Thymus (tissue), 14 donors: ENCODE results near the gene OR56A1. TPM values are rescaled to one million over a fixed set of nuclear protein-coding genes. Genes with fewer than 3 reads are reported as not detected.
"Not testable (repeated sequence)": the region's sequence is repeated elsewhere in the genome, so short reads cannot be mapped to it uniquely, and the experiment has no call there.

Experiments
- DNase-seq, 9 donors: peaks; one replicate each; pipeline ENCODE4 v3.0.0-alpha.2; 2013; ENCODE audit warnings: low spot score in 9 of 9, low read depth in 6 of 9, missing footprints in 1 of 9
- H3K27ac ChIP-seq, 2 donors: one replicate each; pipeline ENCODE4 v1.5.1; 2013; ENCODE audit warnings: control low read depth in 1 of 2, low read depth in 1 of 2, low read length in 1 of 2, mild to moderate bottlenecking in 1 of 2, moderate library complexity in 1 of 2
- H3K27me3 ChIP-seq, 2 donors: one replicate each; pipeline ENCODE4 v1.5.1; 2013; ENCODE audit warnings: low read length in 1 of 2; ENCODE audit not compliant: control insufficient read depth in 2 of 2, insufficient read depth in 1 of 2
- H3K36me3 ChIP-seq, 2 donors: one replicate each; pipeline ENCODE4 v1.5.1; 2013; ENCODE audit warnings: low read length in 1 of 2, mild to moderate bottlenecking in 1 of 2, moderate library complexity in 1 of 2; ENCODE audit not compliant: control insufficient read depth in 2 of 2, insufficient read depth in 2 of 2
- H3K4me1 ChIP-seq, 2 donors: one replicate each; pipeline ENCODE4 v1.5.1; 2013; ENCODE audit warnings: low read length in 2 of 2; ENCODE audit not compliant: control insufficient read depth in 2 of 2, insufficient read depth in 2 of 2
- H3K4me3 ChIP-seq, 2 donors: one replicate each; pipeline ENCODE4 v1.5.1; 2013; ENCODE audit warnings: low read length in 2 of 2, control low read depth in 1 of 2, mild to moderate bottlenecking in 1 of 2
- H3K9me3 ChIP-seq, 2 donors: one replicate each; pipeline ENCODE4 v1.5.1; 2013; ENCODE audit warnings: low read length in 1 of 2, mild to moderate bottlenecking in 1 of 2; ENCODE audit not compliant: control insufficient read depth in 2 of 2, insufficient read depth in 1 of 2
- WGBS: extraction: QIAGEN DNeasy Blood & Tissue Kit; methylation state at CpG from one replicate; pipeline ENCODE4 v1.1.7; 2013; 5-methylcytosine and 5-hydroxymethylcytosine counted together
- long read RNA-seq, 10 donors: transcript quantifications; one replicate each; lab custom pipeline, GENCODE V29; 2026
- polyA plus RNA-seq: library from polyadenylated mRNA; stranded (reverse); fragments of 200-250 nt; gene quantifications from one replicate; pipeline ENCODE4 v1.2.3, GENCODE V29; 2013
- total RNA-seq: library from RNA; stranded (reverse); fragments of 120-200 nt; gene quantifications from one replicate; pipeline ENCODE4 v1.2.4, GENCODE V29; 2013
- donor health status: healthy.

OR56A1 gene
- total RNA-seq (not detected), polyA plus RNA-seq (0.05 TPM)
- long read RNA-seq, donor 1, result 0 reads
- long read RNA-seq, donor 2, result 0 reads
- long read RNA-seq, donor 3, result 0 reads
- long read RNA-seq, donor 4, result 0 reads
- long read RNA-seq, donor 5, result 0 reads
- long read RNA-seq, donor 6, result 0 reads
- long read RNA-seq, donor 7, partial matches to known transcripts, result 0 of 1 reads
- long read RNA-seq, donor 7, other reads (novel, unspliced or antisense), result 0 of 1 reads
- long read RNA-seq, donor 8, result 0 reads
- long read RNA-seq, donor 9, result 0 reads
- long read RNA-seq, donor 10, partial matches to known transcripts, result 0 of 1 reads
- long read RNA-seq, donor 10, other reads (novel, unspliced or antisense), result 0 of 1 reads

GRCh38 chr11:6030708-6031405, at the start of gene OR56A1:
OR56A1 (minus strand) TSS chr11:6030758; CDS start chr11:6027692, 3,066 bp downstream.
- no peak for DNase-seq
- H3K9me3 ChIP-seq, result no peaks in the 10 kb centered on the region

DNA sequence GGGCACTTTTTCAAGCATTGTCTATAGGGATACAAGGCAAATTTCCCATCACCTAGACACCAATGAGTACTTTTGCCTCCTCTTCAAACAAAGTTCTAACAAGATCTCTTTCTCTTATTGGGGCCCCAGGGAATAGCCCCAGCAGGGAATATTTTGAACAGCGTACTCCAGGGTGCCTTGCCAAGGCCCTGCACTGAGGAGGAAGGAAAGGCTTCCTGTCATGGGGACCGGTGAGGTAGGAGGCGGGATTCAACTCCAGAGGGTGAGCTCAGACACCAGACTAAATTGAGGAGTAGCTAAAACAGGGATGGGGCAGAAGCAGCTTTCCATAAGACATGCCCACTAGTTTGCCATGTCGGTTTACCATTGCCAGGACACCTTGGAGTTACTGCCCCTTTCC, 48.9 kb upstream of the OR56A1 start:
- no peak for DNase-seq
- no peaks in the 10 kb centered on the region for H3K4me1 ChIP-seq
- H3K4me3 ChIP-seq, result no peak overlapping the region
- no peak overlapping the region for H3K27ac ChIP-seq
- no peaks in the 10 kb centered on the region for H3K9me3 ChIP-seq
- no peaks in the 10 kb centered on the region for H3K27me3 ChIP-seq
- H3K36me3 ChIP-seq, result no peaks in the 10 kb centered on the region
- 72% methylated on average over 4 of the region's 4 CpGs for WGBS

More at GRCh38 chr11:6030708-6031405, at the start of gene OR56A1:
- Histone ChIP-seq H3K4me3 (no peak within 1 kb of the TSS), H3K36me3 (no peaks in the 10 kb centered on the region), H3K27ac (no peak within 1 kb of the TSS), H3K4me1 (no peaks in the 10 kb centered on the region), H3K27me3 (no peaks in the 10 kb centered on the region)
- 99% methylated on average over 1 of the region's 1 CpG for WGBS

DNA sequence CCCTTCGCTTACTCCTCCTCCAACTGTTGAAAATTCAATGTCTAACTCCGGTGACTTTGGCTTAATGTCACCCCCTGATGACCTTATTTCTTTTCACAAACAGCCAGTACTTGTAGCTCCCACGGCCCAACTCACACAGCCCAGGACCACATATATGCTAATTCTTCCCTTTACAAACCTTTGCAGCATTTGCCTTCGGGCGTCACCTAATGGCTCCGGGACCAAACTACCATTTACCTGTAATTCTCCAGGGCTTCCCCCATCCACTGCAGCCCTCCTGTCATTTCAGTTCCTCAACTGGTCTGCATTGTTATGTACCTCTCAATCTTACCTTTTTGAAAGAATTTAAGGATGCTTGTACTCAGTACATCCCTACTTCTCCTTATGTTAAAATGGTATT, 47.2 kb upstream of the OR56A1 start:
- Histone ChIP-seq H3K4me3 (no peak overlapping the region), H3K4me1 (no peaks in the 10 kb centered on the region), H3K9me3 (no peaks in the 10 kb centered on the region), H3K36me3 (no peaks in the 10 kb centered on the region), H3K27ac (no peak overlapping the region), H3K27me3 (no peaks in the 10 kb centered on the region)
- no peak for DNase-seq
- 96% methylated on average over 6 of the region's 6 CpGs for WGBS

GRCh38 chr11:6076443-6076842, 45.9 kb upstream of the OR56A1 start:
- not testable (repeated sequence) for H3K9me3 ChIP-seq, H3K4me1 ChIP-seq, H3K36me3 ChIP-seq, H3K27ac ChIP-seq, H3K27me3 ChIP-seq, DNase-seq, H3K4me3 ChIP-seq
- WGBS, result 97% methylated on average over 2 of the region's 2 CpGs

- no peak for DNase-seq
- Histone ChIP-seq H3K27ac (no peak overlapping the region), H3K4me3 (no peak overlapping the region), H3K4me1 (no peaks in the 10 kb centered on the region), H3K27me3 (no peaks in the 10 kb centered on the region), H3K9me3 (no peaks in the 10 kb centered on the region), H3K36me3 (no peaks in the 10 kb centered on the region)
- 76% methylated on average over 4 of the region's 4 CpGs for WGBS
These were observed 36.9 kb upstream of the OR56A1 start for GRCh38 chr11:6067502-6067901.

DNA sequence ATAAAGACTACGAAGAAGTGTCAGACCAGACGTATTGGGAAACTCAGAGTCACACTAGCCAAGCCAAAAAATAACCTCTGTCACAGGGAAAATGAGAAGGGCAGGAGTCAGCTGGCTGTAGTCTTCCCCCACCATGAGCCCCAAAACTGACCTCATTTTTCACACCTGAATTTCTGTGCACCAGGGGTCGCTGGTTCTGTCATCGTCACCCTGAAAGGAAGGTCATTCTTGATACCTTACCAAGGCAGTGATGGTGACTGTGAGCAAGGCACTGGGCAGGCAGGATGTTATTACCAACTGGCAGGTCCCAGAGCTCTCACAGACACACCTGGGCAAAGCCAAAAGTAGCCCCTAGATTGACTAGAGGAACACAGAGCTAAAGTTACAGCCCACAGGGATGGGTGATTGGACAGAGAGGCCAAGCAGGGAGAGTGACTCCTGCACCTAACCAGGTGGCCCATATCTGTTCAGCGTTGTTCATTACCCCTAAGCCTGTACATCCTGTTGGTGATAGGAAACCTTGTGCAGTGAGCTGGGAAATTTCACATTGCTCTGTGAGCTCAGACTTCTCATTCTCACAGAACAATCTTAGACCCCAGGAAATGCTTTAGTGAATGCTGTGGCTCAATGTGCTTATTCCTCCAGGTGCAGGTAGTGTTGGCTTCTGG, 32.3 kb upstream of the OR56A1 start:
- H3K36me3 ChIP-seq, result no peaks in the 10 kb centered on the region
- no peak overlapping the region for H3K4me3 ChIP-seq
- no peak for DNase-seq
- no peak overlapping the region for H3K27ac ChIP-seq
- no peaks in the 10 kb centered on the region for H3K27me3 ChIP-seq
- H3K9me3 ChIP-seq, result no peaks in the 10 kb centered on the region
- WGBS, result 81% methylated on average over 5 of the region's 5 CpGs
- no peaks in the 10 kb centered on the region for H3K4me1 ChIP-seq

- no peak overlapping the region for H3K27ac ChIP-seq
- no peak overlapping the region for H3K4me3 ChIP-seq
- WGBS, result 87% methylated on average over 3 of the region's 3 CpGs
- no peaks in the 10 kb centered on the region for H3K9me3 ChIP-seq
- H3K36me3 ChIP-seq, result no peaks in the 10 kb centered on the region
- DNase-seq, result no peak
- no peaks in the 10 kb centered on the region for H3K4me1 ChIP-seq
- H3K27me3 ChIP-seq, result no peaks in the 10 kb centered on the region
These were observed 30.9 kb upstream of the OR56A1 start for GRCh38 chr11:6061475-6061874.

DNA sequence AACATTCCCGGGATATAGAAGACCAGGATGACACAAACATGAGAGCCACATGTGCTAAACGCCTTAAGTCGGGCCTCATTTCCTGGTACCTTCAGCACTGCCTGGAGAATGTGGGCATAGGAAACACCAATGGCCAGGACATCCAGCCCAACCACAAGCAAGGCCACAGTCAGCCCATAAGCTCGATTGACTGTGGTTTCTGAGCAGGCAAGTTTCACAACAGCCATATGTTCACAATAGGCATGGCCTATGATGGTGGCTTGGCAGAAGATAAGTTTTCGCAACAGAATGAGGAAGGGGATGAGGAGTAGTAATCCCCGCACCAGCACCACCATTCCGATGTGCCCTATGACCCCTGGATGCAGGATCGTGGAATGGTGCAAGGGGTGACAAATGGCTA, 26.9 kb upstream of the OR56A1 start:
- no peaks in the 10 kb centered on the region for H3K27me3 ChIP-seq
- no peaks in the 10 kb centered on the region for H3K4me1 ChIP-seq
- H3K4me3 ChIP-seq, result no peak overlapping the region
- WGBS, result 80% methylated on average over 8 of the region's 8 CpGs
- no peaks in the 10 kb centered on the region for H3K36me3 ChIP-seq
- DNase-seq, result no peak
- no peaks in the 10 kb centered on the region for H3K9me3 ChIP-seq
- no peak overlapping the region for H3K27ac ChIP-seq

DNA sequence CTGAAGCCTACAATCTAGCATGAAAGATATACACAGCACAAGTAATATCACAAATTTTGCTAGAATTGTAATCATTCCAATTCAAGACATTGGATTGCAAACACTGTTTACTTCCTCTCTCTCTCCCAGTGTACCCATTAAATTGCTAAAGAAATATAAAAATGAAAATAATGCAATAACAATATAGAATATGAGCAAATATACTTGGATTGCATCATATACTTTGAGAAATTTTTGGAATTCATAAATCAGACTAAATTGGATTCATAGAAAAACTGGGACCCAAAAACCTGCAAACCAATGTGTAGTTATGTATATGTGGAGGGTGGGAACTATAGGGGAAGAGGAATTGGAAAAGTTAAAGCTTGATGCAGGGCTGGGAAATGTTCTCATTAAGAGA, 25.0 kb upstream of the OR56A1 start:
- DNase-seq, result no peak
- no peaks in the 10 kb centered on the region for H3K27me3 ChIP-seq
- H3K9me3 ChIP-seq, result no peaks in the 10 kb centered on the region
- H3K4me3 ChIP-seq, result no peak overlapping the region
- H3K27ac ChIP-seq, result no peak overlapping the region
- H3K36me3 ChIP-seq, result no peaks in the 10 kb centered on the region
- no peaks in the 10 kb centered on the region for H3K4me1 ChIP-seq
